Forelimb muscle (tissue), 1 donor: Measurements from ENCODE around the gene EEF1AKMT2. TPM values are rescaled to one million over a fixed set of nuclear protein-coding genes. Genes with fewer than 3 reads are reported as not detected.

Experiments used
- DNase-seq: peaks from one replicate; pipeline ENCODE4 v3.0.0-alpha.2; 2013; ENCODE audit warnings: low read depth
- polyA plus RNA-seq: library from polyadenylated mRNA; unstranded; fragments of 120-200 nt; gene quantifications from one replicate; pipeline ENCODE4 v1.2.1, GENCODE V29; 2013; ENCODE audit not compliant: insufficient read length

Gene EEF1AKMT2
- polyA plus RNA-seq, 1 donor: 19.4 TPM

- no peak for DNase-seq
Measured at GRCh38 chr10:124737708-124738107, 54.0 kb downstream of the EEF1AKMT2 start.

- no peak for DNase-seq
Measured at GRCh38 chr10:124737221-124737620, 54.5 kb downstream of the EEF1AKMT2 start.

GRCh38 chr10:124736491-124737136, 55.1 kb downstream of the EEF1AKMT2 start:
- no peak for DNase-seq

GRCh38 chr10:124735491-124736286, 56.0 kb downstream of the EEF1AKMT2 start:
- DNase-seq: no peak

- DNase-seq: no peak
Measured at GRCh38 chr10:124734311-124735166, 57.1 kb downstream of the EEF1AKMT2 start.

GRCh38 chr10:124733571-124734245, 58.0 kb downstream of the EEF1AKMT2 start:
- DNase-seq: no peak

- no peak for DNase-seq
Measured at GRCh38 chr10:124732931-124733570, 58.6 kb downstream of the EEF1AKMT2 start.

GRCh38 chr10:124731551-124731950, 60.1 kb downstream of the EEF1AKMT2 start:
- no peak for DNase-seq

- no peak for DNase-seq
Measured at GRCh38 chr10:124730790-124731189, 60.9 kb downstream of the EEF1AKMT2 start.

- DNase-seq: no peak
Measured at GRCh38 chr10:124728830-124729661, 62.6 kb downstream of the EEF1AKMT2 start.

GRCh38 chr10:124728071-124728829, 63.4 kb downstream of the EEF1AKMT2 start:
- DNase-seq: no peak

GRCh38 chr10:124727361-124727960, 64.2 kb downstream of the EEF1AKMT2 start:
- DNase-seq: no peak

- DNase-seq: no peak
Measured at GRCh38 chr10:124725791-124726190, 65.9 kb downstream of the EEF1AKMT2 start.

GRCh38 chr10:124725171-124725631, 66.5 kb downstream of the EEF1AKMT2 start:
- no peak for DNase-seq

- no peak for DNase-seq
Measured at GRCh38 chr10:124724279-124725027, 67.2 kb downstream of the EEF1AKMT2 start.

- DNase-seq: no peak
Measured at GRCh38 chr10:124723826-124724225, 67.9 kb downstream of the EEF1AKMT2 start.

- DNase-seq: no peak
Measured at GRCh38 chr10:124722798-124723783, 68.6 kb downstream of the EEF1AKMT2 start.
